A549 (cell line): Measurements from ENCODE around the gene ADD2.

Experiments
- CBX2 ChIP-seq: fragments of 200-600 bp; sonication (generic); IDR thresholded peaks from 2 replicates; pipeline ENCODE4 v1.6.1; 2016; ENCODE audit warnings: low read depth, mild to moderate bottlenecking, borderline replicate concordance
- CHD4 ChIP-seq: fragments of 200-600 bp; sonication (generic); IDR thresholded peaks from 2 replicates; pipeline ENCODE4 v1.6.1; 2016; ENCODE audit warnings: antibody characterized with exemption, mild to moderate bottlenecking, borderline replicate concordance
- E2F6 ChIP-seq: IDR thresholded peaks from 2 replicates; pipeline ENCODE4 v1.6.1; 2012; ENCODE audit warnings: low read depth, borderline replicate concordance
- EP300 ChIP-seq, 2 experiments: fragments of >200 bp; sonication (Bioruptor Twin); formaldehyde crosslinking; IDR thresholded peaks; 2 replicates in 1 of 2; 3 replicates in 1 of 2; pipeline ENCODE4 v1.6.1; 2016 to 2017
- MAX ChIP-seq: IDR thresholded peaks from 2 replicates; pipeline ENCODE4 v1.6.1; 2012
- POLR2A ChIP-seq: IDR thresholded peaks from 2 replicates; pipeline ENCODE4 v1.6.1; 2012; ENCODE audit warnings: mild to moderate bottlenecking, low read length
- RAD21 ChIP-seq, 2 experiments: fragments of >200 bp in 1 of 2; sonication (Bioruptor Twin) in 1 of 2; formaldehyde crosslinking in 1 of 2; IDR thresholded peaks in 1 of 2; conservative IDR thresholded peaks in 1 of 2; 2 replicates in 1 of 2; 3 replicates in 1 of 2; pipeline ENCODE4 v1.6.1; 2012 to 2018; ENCODE audit warnings: inconsistent platforms in 1 of 2
- SMC3 ChIP-seq: fragments of >200 bp; sonication (Bioruptor Twin); formaldehyde crosslinking; IDR thresholded peaks from 3 replicates; pipeline ENCODE4 v1.6.1; 2018; ENCODE audit warnings: inconsistent platforms
- TF ChIP-seq, protein P1 (sequence below): fragments of >200 bp; sonication (Bioruptor Twin); formaldehyde crosslinking; IDR thresholded peaks from 3 replicates; pipeline ENCODE4 v1.5.1; 2016
- TF ChIP-seq, protein P2 (sequence below): fragments of 200-600 bp; sonication (generic); IDR thresholded peaks from 2 replicates; pipeline ENCODE4 v1.6.1; 2016; ENCODE audit warnings: antibody characterized with exemption, mild to moderate bottlenecking, moderate library complexity

- TF ChIP-seq, protein P1, sequence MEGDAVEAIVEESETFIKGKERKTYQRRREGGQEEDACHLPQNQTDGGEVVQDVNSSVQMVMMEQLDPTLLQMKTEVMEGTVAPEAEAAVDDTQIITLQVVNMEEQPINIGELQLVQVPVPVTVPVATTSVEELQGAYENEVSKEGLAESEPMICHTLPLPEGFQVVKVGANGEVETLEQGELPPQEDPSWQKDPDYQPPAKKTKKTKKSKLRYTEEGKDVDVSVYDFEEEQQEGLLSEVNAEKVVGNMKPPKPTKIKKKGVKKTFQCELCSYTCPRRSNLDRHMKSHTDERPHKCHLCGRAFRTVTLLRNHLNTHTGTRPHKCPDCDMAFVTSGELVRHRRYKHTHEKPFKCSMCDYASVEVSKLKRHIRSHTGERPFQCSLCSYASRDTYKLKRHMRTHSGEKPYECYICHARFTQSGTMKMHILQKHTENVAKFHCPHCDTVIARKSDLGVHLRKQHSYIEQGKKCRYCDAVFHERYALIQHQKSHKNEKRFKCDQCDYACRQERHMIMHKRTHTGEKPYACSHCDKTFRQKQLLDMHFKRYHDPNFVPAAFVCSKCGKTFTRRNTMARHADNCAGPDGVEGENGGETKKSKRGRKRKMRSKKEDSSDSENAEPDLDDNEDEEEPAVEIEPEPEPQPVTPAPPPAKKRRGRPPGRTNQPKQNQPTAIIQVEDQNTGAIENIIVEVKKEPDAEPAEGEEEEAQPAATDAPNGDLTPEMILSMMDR: no peak
- TF ChIP-seq EP300 (IDR thresholded peaks at IDR 0.05): no peak
- no peak for TF ChIP-seq POLR2A
- TF ChIP-seq CBX2: no peak
- no peak for TF ChIP-seq CHD4
- TF ChIP-seq E2F6: no peak
- TF ChIP-seq MAX: no peak
- TF ChIP-seq SMC3: no peak
- TF ChIP-seq, protein P2, sequence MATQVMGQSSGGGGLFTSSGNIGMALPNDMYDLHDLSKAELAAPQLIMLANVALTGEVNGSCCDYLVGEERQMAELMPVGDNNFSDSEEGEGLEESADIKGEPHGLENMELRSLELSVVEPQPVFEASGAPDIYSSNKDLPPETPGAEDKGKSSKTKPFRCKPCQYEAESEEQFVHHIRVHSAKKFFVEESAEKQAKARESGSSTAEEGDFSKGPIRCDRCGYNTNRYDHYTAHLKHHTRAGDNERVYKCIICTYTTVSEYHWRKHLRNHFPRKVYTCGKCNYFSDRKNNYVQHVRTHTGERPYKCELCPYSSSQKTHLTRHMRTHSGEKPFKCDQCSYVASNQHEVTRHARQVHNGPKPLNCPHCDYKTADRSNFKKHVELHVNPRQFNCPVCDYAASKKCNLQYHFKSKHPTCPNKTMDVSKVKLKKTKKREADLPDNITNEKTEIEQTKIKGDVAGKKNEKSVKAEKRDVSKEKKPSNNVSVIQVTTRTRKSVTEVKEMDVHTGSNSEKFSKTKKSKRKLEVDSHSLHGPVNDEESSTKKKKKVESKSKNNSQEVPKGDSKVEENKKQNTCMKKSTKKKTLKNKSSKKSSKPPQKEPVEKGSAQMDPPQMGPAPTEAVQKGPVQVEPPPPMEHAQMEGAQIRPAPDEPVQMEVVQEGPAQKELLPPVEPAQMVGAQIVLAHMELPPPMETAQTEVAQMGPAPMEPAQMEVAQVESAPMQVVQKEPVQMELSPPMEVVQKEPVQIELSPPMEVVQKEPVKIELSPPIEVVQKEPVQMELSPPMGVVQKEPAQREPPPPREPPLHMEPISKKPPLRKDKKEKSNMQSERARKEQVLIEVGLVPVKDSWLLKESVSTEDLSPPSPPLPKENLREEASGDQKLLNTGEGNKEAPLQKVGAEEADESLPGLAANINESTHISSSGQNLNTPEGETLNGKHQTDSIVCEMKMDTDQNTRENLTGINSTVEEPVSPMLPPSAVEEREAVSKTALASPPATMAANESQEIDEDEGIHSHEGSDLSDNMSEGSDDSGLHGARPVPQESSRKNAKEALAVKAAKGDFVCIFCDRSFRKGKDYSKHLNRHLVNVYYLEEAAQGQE: no peak
- TF ChIP-seq RAD21 (conservative IDR thresholded peaks at IDR 0.05 in 1 of 2, IDR thresholded peaks at IDR 0.05 in 1 of 2): no peak
These were observed 128.1 kb downstream of the ADD2 start for GRCh38 chr2:70639841-70640436.
